GM10847 (cell line): ENCODE data around the gene GCN1.

Experiments
- POLR2A ChIP-seq: IDR thresholded peaks from 2 replicates; pipeline ENCODE4 v1.6.1; 2011; ENCODE audit not compliant: insufficient read length; ENCODE audit errors: extremely low read depth

The GCN1 gene

GRCh38 chr12:120223458-120224303, 29.2 kb upstream of the GCN1 start:
- TF ChIP-seq POLR2A, result no peak

- TF ChIP-seq POLR2A, result no peak
These were observed 27.8 kb upstream of the GCN1 start for GRCh38 chr12:120222288-120222832.

- no peak for TF ChIP-seq POLR2A
These were observed 27.0 kb upstream of the GCN1 start for GRCh38 chr12:120221576-120221900.

GRCh38 chr12:120220838-120221575, 26.5 kb upstream of the GCN1 start:
- TF ChIP-seq POLR2A, result no peak

GRCh38 chr12:120218680-120219606, 24.4 kb upstream of the GCN1 start:
- TF ChIP-seq POLR2A, result no peak

GRCh38 chr12:120216742-120217605, 22.5 kb upstream of the GCN1 start:
- no peak for TF ChIP-seq POLR2A

GRCh38 chr12:120215766-120216735, 21.5 kb upstream of the GCN1 start:
- TF ChIP-seq POLR2A, result no peak

GRCh38 chr12:120215357-120215735, 20.8 kb upstream of the GCN1 start:
- no peak for TF ChIP-seq POLR2A

GRCh38 chr12:120214626-120215356, 20.3 kb upstream of the GCN1 start:
- TF ChIP-seq POLR2A, result no peak

- no peak for TF ChIP-seq POLR2A
These were observed 19.2 kb upstream of the GCN1 start for GRCh38 chr12:120213758-120214157.

GRCh38 chr12:120212301-120212700, 17.8 kb upstream of the GCN1 start:
- TF ChIP-seq POLR2A, result no peak

GRCh38 chr12:120211904-120212283, 17.4 kb upstream of the GCN1 start:
- TF ChIP-seq POLR2A, result no peak
